HG02588 (cell line): Measurements from ENCODE around the gene RABEP2.
"Not testable (repeated sequence)": the region's sequence is repeated elsewhere in the genome, so short reads cannot be mapped to it uniquely, and the experiment has no call there.

ENCODE experiments used
- ATAC-seq: cut with Tn5 transposase; IDR thresholded peaks from one replicate; pipeline ENCODE4 v1.9.1; 2021; ENCODE audit warnings: mild to moderate bottlenecking, moderate library complexity; ENCODE audit not compliant: unreplicated experiment

The RABEP2 gene, protein sequence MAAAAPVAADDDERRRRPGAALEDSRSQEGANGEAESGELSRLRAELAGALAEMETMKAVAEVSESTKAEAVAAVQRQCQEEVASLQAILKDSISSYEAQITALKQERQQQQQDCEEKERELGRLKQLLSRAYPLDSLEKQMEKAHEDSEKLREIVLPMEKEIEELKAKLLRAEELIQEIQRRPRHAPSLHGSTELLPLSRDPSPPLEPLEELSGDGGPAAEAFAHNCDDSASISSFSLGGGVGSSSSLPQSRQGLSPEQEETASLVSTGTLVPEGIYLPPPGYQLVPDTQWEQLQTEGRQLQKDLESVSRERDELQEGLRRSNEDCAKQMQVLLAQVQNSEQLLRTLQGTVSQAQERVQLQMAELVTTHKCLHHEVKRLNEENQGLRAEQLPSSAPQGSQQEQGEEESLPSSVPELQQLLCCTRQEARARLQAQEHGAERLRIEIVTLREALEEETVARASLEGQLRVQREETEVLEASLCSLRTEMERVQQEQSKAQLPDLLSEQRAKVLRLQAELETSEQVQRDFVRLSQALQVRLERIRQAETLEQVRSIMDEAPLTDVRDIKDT

DNA sequence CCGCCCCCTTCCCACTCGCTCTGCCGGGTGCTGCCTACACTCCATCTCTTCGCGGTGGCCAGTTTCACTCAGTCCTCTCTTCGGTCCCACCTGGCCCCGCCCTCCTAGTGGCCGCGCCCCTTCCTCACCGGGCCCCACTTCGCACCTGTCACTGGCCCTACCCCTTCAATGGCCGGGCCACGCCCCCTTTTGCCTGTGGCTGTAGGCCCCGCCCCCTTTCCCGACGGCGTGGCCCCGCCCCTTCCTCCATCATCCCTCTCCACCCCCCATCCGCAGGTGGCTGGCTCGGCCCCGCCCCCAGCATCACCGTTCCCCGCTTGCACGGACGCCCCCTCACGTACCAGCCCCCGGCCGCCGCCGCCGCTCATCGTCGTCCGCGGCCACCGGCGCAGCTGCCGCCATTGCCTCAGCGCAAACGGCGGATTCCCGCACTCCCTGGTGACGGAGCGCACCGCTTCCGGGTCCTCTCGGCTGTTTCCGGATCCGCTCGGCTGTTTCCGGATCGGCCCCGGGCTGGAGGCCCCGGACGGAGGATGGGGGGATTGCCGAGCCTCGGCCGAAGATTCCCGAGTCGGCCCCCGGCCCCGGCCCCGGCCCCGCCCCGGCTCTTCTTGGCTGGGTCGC lies at the start of gene RABEP2:
Gene RABEP2 (minus strand): TSS at position 477 of the 624 bp plus-strand sequence. CDS start 75 bp downstream, at position 402.
- peak; percentile 61 for ATAC-seq

DNA sequence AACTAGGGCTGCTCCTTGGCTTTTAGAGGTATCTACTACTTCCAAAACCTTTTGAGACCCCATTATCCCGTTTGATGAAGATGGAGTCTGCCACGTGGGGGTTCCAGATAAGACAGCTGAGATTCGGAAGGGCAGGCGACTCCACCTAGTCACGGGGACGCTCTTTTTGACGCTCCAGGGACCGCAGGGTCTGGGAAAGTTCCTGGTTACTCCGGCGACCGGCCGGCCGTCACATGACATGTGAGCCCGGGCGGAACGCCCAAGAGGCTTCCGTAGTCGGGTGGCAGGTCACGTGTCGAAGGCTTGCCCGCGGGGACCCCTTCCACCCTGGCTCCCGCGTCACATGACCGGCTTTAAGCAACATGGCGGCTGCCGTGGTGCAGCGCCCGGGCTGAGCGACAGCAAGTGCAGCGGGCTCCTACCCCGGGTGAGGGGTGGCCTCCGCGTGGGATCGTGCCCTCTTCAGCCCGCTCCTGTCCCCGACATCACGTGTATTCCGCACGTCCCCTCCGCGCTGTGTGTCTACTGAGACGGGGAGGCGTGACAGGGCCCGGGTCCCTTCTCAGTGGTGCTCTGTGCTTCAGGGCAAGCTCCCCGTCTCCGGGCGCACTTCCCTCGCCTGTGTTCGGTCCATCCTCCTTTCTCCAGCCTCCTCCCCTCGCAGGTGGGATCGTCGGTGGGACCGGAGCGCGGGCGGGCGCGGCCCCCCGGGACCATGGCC lies 49.6 kb upstream of the RABEP2 start, which contains the start of gene SPNS1:
Gene SPNS1 (plus strand): TSS at position 342 of the 721 bp plus-strand sequence. CDS start 374 bp downstream, at position 716.
- ATAC-seq = peak; percentile 85

DNA sequence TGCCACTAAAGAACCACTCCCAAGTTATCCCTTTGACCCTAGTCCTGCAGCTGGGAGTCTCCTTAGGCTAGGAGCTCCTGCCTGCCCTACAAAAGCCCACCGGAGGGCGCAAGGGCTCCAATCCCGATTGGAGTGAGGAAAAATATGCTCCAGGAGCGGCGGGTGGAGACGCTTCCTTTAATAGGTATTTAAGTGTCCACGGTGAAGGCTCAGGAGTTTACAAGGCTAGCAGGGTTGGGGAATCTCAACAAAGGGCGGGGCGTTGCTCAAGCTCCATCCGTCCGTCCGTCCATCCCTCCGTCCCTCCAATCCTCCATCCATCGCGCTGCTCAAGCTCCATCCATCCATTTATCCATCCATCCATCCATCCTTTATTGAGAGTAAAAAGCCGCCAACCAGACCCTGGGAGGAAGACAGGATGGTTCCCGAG lies 49.0 kb upstream of the RABEP2 start:
- peak; percentile 14 for ATAC-seq

DNA sequence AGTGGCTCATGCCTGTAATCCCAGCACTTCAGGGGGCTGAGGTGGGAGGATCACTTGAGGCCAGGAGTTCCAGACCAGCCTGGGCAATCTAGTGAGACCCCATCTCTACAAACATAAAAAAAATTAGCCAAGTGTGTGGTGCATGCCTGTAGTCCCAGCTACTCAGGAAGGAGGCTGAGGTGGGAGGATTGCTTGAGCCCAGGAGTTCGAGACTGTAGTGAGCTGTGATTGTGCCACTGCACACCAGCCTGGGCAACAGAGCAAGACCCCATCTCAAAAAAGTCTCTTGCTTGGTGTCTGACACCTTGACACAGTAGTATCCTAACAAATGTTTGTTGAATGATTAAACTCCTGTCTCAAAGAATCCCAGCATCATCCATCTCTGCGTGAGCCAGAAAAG lies 44.7 kb upstream of the RABEP2 start:
- ATAC-seq = not testable (repeated sequence)

DNA sequence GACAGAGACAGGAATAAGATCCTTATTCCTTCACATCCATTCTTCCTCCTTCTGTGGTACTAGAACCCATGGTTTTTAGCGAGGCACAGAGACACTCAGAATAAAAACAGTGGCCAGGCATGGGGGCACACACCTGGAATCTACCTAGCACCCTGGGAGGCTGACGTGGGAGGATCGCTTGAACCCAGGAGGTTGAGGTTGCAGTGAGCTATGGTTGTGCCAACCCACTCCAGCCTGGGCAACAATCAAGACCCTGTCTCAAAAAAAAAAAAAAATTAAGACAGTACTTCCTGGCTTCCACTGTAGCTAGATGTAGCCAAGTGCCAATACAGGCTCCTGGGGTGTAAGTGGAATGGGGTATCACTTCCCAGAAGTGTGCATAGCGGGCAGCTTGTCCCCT lies 42.1 kb upstream of the RABEP2 start:
- no peak for ATAC-seq

DNA sequence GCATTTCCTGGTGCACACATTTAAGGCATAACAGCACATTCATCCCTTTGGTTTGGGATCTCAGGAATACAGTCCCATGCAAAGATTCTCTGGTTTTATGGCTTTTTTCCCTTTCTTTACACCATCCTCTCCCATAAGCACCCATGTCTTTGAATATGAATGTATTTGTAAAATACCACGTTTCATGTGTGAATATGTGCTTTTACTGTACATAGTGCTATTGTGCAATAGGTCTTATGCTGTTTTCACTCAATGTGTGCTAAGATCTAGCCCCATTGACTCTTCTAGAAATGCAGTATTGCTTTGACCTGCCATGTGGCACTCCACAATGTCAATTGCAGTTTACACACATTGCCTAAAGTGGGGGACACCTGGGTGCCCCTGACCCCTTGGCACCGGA lies 39.5 kb upstream of the RABEP2 start:
- ATAC-seq = no peak

DNA sequence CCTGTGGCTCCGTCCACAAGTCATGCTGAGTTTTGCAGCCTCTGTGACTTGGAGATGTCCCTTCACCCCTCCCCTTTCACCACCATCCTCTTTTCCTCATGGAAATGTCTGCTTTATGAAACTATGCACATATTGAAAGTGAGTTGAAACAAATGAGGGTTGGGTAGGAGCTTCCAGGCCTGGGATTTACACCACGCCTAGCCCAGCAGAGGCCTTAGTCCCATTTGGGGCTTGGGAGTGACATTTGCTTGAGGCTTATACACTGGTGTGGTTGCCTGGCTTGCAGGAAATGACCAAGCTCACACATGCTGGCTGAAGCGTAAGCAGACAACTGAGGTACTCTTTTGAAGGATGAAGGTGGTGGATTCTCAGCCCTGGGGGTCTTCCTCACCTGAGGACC lies 39.0 kb upstream of the RABEP2 start:
- ATAC-seq = no peak

DNA sequence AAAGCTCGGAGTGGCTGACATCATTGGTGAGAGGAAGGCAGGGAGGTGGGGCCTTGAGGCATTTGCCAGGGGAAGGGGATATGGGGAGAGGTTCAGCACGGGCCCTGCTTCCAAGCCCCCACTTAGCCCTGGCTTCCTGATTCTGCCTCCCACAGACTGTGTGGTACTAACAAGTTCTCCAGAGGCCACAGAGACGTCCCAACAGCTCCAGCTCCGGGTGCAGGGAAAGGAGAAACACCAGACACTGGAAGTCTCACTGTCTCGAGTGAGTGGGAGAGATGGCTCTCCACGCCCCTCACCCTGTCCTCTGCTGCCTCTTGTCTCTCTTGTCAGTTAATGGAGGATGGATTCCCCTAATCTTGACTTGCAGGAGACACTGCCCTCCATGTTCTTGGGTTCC lies 33.8 kb upstream of the RABEP2 start:
- no peak for ATAC-seq

DNA sequence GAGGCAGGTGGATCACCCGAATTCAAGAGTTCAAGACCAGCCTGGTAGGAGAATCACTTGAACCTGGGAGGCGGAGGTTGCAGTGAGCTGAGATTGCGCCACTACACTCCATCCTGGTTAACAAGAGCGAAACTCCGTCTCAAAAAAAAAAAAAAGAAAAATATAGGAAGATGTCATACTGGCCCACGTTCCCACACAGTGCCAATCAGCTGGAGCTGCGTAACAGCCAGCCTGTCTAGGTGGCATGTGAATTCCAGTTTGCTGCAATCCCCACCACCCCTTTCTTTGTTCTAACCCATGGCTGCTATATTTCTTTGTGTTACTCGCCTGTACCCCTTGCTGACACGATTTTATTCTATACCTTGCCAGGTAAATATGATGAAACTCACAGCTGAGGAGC lies 33.2 kb upstream of the RABEP2 start:
- no peak for ATAC-seq

DNA sequence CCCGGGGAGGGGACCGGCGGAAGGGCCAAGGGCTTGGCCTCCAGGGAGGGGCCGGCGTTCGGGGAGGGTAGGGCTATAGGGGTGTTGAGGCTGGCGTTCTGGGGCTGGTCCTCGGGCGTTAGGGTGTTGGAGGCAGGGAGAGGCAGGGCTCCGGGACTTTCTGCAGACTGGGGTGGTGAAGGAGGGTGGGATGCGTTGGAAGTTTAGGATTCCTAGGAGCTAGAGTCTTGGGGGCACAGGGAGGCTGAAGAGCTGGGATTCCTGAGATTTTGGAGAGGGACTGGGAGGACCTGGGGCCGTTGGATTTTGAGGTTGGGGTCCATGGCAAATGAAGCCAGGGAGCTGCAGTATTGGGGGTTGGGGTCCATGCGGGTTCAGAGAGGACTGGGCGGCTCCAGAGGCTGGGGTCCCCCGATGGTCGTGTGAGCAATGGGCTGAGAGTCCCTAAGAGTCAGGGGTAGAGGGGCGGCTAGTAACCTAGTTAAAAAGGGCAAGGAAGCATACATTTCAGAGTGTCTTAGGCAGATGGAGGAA lies 26.4 kb upstream of the RABEP2 start:
- peak; percentile 12 for ATAC-seq

DNA sequence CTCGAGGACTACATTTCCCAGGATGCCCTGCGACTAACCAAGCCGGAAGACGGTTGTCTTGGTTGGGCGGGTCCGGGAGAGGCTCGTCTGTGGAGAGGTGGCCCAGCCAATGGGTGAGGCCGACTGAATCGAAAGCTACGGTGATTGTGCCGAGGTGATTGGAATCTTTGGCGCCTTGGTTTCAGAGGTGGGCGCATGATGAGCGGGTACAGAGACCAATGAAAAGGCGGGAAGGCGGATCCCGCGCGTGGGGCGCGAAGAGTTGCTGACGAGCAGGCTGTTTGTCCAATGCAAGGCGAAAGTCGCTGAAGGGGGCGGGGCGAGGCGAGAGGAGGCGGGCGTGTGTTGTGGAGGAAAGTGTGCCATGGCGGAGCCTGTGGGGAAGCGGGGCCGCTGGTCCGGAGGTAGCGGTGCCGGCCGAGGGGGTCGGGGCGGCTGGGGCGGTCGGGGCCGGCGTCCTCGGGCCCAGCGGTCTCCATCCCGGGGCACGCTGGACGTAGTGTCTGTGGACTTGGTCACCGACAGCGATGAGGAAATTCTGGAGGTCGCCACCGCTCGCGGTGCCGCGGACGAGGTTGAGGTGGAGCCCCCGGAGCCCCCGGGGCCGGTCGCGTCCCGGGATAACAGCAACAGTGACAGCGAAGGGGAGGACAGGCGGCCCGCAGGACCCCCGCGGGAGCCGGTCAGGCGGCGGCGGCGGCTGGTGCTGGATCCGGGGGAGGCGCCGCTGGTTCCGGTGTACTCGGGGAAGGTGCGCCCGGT lies 25.8 kb upstream of the RABEP2 start, which contains the start of gene NFATC2IP:
Gene NFATC2IP (plus strand): TSS at position 290 of the 762 bp plus-strand sequence. CDS start 75 bp downstream, at position 365.
- ATAC-seq = peak; percentile 88

DNA sequence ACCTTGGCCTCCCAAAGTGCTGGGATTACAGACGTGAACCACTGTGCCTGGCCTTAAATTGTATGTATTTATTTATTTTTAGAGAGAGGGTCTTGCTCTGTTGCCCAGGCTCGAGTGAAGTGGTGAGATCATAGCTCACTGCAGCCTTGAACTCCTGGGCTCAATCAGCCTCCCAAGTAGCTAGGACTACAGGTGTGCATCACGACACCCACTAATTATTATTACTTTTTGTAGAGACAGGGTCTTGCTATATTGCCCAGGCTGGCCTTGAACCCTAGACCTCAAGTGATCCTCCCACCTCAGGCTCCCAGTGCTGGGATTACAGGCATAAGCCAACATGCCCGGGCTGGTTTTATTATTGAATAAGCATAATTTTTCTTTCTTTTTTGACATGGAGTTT lies 21.6 kb upstream of the RABEP2 start:
- no peak for ATAC-seq

DNA sequence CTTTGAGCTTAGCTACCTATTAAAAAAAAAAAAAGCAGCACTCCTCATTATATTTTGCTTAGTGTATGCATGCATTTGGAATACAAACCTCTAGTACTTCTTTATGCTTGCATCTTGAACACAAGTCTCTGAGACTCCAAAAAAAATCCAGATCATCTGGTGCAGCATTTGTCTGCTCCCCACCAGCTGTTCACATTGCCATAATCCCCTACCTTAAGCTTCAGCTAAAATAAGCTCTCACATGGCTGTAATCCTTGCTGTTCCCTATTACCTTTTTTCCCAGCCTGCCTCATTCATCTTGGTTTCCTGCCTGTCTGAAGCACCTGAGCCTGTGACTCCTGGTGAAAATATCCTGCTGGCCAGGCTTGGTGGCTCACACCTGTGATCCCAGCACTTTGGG lies 18.2 kb upstream of the RABEP2 start:
- ATAC-seq = no peak

DNA sequence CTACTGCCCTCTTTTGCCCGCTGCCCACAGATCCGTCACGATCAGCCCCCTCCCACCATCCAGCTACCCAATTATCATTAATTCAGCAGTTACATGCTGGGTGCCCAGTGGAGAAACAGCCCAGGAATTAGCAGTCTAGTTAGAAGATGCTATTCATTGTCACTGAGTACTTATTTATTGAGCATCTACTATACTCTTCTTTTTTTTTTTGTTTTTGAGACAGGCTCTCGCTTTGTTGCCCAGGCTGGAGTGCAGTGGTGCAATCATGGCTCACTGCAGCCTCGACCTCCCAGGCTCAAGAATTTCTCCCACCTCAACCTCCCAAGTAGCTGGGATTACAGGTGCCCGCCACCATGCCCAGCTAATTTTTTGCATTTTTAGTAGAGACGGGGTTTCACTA lies 14.8 kb upstream of the RABEP2 start:
- ATAC-seq = not testable (repeated sequence)

DNA sequence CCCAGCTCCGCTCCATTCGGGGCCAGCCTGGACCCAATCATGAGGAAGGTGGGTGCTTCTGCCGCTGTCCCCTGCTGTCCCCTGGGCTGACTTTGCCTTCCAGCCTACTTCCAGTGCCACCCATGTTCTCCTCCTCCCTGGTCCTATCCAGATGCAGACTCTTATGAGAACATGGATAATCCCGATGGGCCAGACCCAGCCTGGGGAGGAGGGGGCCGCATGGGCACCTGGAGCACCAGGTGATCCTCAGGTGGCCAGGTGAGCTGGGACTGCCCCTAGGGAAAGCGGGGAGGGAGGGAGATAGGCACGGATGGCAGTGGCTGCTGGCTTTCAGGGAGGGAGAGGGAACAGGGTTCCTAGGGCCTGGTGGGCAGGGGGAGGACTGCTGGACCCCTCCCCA lies 13.7 kb upstream of the RABEP2 start:
- ATAC-seq = no peak

DNA sequence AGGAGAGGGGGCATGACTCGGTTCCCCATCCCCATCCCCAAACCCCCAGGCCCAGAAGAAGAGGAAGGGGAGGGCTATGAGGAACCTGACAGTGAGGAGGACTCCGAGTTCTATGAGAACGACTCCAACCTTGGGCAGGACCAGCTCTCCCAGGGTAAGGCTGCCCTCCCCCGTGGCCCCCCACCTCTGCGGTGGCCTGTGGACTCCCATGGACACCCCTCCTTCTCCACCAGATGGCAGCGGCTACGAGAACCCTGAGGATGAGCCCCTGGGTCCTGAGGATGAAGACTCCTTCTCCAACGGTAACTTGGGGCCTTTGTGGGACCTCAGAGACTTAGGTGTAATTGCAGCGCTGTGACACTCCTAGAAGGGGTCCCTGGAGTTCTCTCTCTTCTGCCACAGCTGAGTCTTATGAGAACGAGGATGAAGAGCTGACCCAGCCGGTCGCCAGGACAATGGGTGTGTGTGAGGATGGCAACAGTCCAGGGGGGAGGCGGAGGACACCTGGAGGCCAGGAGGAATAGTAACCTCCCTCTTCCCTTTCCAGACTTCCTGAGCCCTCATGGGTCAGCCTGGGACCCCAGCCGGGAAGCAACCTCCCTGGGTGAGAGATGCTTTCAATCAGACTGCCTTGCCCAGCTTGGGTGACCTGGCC lies 12.3 kb upstream of the RABEP2 start:
- no peak for ATAC-seq

DNA sequence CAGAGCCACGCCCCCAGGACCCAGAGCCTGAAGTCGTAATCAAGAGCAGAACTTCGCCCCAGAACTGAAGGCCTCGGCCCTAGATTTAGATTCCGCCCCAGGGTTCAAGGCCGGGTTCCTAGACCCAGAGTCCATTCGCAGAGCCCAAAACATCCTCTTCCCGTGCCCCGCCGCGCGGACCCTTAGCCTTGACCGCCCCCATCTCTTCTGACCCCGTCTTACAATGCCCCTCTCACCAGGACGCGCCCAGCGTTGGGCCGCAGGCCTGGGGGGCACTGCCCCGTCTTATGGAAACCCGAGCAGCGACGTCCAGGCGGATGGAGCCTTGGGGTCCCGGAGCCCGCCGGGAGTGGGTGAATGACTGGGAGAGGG lies 11.7 kb upstream of the RABEP2 start:
- ATAC-seq = no peak

DNA sequence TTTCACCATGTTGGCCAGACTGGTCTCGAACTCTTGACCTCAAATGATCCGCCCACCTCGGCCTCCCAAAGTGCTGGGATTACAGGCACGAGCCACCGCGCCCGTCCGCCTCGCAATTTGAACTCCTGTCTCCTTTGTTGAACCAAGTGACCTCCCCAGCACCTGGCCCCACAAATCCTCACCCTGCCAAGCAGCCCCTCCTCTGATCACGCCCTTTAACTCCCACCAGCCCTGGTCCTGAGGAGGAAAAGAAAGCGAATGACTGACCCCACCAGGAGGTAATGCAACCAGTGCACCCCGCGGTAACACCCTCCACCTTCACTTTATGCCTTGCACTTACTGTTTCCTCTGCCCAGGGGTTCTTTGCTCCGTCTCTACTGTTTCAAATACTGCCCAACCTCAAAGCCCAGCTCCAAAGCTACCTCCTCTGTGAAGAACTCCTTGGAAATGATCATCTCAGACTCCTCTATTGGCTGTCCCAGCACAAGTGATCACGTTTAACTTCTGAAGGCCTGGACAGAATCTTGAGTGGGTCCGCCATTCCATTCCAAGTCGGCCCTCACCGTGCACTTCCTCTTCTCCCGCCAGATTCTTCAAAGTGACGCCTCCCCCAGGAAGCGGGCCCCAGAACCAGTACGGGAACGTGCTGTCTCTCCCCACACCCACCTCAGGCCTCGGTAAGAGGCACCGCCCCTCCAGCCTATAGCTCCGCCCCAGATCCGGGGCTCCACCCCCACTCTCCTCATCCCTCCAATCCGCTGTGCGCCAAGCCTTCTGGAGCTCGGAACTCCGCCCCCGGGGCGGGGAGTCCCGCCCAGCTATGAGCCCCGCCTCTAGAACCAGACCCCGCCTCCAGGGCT lies 11.1 kb upstream of the RABEP2 start:
- ATAC-seq = no peak

DNA sequence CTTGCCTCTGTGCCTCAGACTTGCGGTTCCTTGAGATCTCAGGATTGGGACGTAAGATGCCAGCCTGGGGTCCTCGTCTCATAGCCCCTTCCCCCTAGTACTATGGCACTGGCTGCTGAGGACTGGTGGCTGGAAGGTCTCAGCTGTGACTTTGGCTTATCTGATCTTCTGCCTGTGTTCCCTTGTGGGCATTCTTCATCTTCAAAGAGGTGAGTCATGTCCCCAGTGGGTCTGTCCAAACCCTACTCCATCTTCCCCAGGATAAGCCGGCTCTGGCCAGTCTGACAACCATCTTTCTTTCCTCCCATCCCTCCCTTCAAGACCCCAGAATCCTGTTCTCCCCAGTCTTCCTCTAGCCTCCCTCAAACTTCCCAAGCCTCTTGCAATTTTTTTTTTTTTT lies 10.3 kb upstream of the RABEP2 start:
- no peak for ATAC-seq
